ENCODE results near the gene DGKA. TPM values are rescaled to one million over a fixed set of nuclear protein-coding genes. Genes with fewer than 3 reads are reported as not detected.
"Not testable (repeated sequence)": the region's sequence is repeated elsewhere in the genome, so short reads cannot be mapped to it uniquely, and the experiment has no call there.

Gene DGKA
- total RNA-seq, 1 donor from 2014 or later, result 18.8 TPM

DNA sequence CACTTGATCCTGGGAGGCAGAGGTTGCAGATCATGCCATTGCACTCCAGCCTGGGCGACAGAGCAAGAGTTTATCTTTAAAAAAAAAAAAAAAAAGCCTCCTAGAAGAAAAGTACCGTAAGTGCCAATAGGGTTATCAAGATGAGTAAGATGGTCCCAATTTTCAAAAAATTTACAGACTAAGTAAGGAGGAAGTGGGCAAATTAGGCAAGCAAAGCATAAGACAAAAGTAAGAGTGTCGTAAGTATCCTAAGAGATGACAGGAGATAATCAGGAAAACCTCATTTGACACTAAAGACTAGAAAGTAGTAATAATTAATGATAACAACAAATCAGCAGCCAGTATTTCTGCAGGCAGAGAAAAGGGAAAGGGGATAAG is 15.5 kb upstream of the DGKA start:
- no peak for DNase-seq (ENCODE audit: low read depth, low spot score)
- no peaks in the 10 kb centered on the region for H3K27me3 Mint-ChIP-seq (ENCODE audit: low read depth)
- no peaks in the 10 kb centered on the region for H3K4me1 Mint-ChIP-seq
- no peak overlapping the region for H3K27ac Mint-ChIP-seq (ENCODE audit: unreplicated experiment)
- H3K9me3 Mint-ChIP-seq, result no peaks in the 10 kb centered on the region
- no peak overlapping the region for H3K4me3 Mint-ChIP-seq
- no peak for TF ChIP-seq CTCF (conservative IDR thresholded peaks at IDR 0.05)
- peaks cover 2% of the 10 kb centered on the region for H3K36me3 Mint-ChIP-seq (ENCODE audit: low read depth)

GRCh38 chr12:55919032-55919431 is 11.9 kb upstream of the DGKA start:
- H3K27me3 Mint-ChIP-seq (ENCODE audit: low read depth); DNase-seq (ENCODE audit: low read depth, low spot score); H3K4me3 Mint-ChIP-seq; H3K36me3 Mint-ChIP-seq (ENCODE audit: low read depth); H3K4me1 Mint-ChIP-seq; H3K9me3 Mint-ChIP-seq; H3K27ac Mint-ChIP-seq (ENCODE audit: unreplicated experiment): not testable (repeated sequence)

DNA sequence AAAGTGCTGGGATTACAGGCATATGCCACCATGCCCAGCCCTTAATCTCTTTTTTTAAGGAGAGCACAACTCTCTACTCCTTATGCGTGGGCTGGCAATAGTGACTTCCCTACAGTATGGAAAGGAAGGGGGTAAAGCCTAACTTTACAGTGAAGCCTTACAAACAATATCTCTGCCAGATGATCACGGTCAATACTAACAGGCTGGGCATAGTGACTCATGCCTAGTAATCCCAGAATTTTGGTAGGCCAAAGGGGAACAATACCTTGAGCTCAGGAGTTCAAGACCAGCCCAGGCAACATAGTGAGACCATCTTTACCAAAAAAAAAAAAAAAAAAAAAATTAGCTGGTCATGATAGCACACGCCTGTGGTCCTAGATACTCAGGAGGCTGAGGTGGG is 8.8 kb upstream of the DGKA start:
- H3K4me1 Mint-ChIP-seq, result peaks cover 25% of the 10 kb centered on the region
- no peaks in the 10 kb centered on the region for H3K27me3 Mint-ChIP-seq (ENCODE audit: low read depth)
- no peaks in the 10 kb centered on the region for H3K36me3 Mint-ChIP-seq (ENCODE audit: low read depth)
- no peak for TF ChIP-seq CTCF (conservative IDR thresholded peaks at IDR 0.05)
- DNase-seq (ENCODE audit: low read depth, low spot score), result no peak
- no peak overlapping the region for H3K4me3 Mint-ChIP-seq
- no peaks in the 10 kb centered on the region for H3K9me3 Mint-ChIP-seq
- no peak overlapping the region for H3K27ac Mint-ChIP-seq (ENCODE audit: unreplicated experiment)

GRCh38 chr12:55923648-55924047 is 7.3 kb upstream of the DGKA start:
- not testable (repeated sequence) for H3K9me3 Mint-ChIP-seq; H3K27ac Mint-ChIP-seq (ENCODE audit: unreplicated experiment); H3K27me3 Mint-ChIP-seq (ENCODE audit: low read depth); H3K36me3 Mint-ChIP-seq (ENCODE audit: low read depth); DNase-seq (ENCODE audit: low read depth, low spot score)
- H3K4me3 Mint-ChIP-seq, result peak overlapping the region; percentile 35
- H3K4me1 Mint-ChIP-seq, result peaks cover 33% of the 10 kb centered on the region

DNA sequence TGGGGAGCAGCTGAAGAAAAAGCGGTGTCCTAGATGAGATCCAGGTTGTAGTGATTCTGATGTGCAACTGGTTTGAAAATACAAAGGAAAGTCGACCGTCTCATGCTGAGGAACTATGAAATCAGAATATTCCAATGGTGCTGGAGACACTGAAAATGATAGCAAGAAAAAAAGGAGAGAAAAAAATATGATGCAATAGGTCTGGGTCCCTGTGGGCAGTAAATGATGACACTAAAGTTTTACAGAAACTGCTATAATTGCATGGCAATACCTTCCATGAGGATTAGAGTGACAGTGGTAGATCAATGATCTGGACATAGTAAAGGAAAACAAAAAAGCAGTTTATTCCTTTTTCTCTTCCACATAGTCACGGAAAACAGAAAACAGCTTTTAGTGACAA is 5.6 kb upstream of the DGKA start:
- H3K36me3 Mint-ChIP-seq (ENCODE audit: low read depth), result no peaks in the 10 kb centered on the region
- H3K27ac Mint-ChIP-seq (ENCODE audit: unreplicated experiment), result no peak overlapping the region
- H3K9me3 Mint-ChIP-seq, result no peaks in the 10 kb centered on the region
- H3K4me1 Mint-ChIP-seq, result peaks cover 46% of the 10 kb centered on the region
- no peak for DNase-seq (ENCODE audit: low read depth, low spot score)
- no peaks in the 10 kb centered on the region for H3K27me3 Mint-ChIP-seq (ENCODE audit: low read depth)
- peak overlapping the region; percentile 96 for H3K4me3 Mint-ChIP-seq
- no peak for TF ChIP-seq CTCF (conservative IDR thresholded peaks at IDR 0.05)

- no peaks in the 10 kb centered on the region for H3K36me3 Mint-ChIP-seq (ENCODE audit: low read depth)
- no peaks in the 10 kb centered on the region for H3K9me3 Mint-ChIP-seq
- peak overlapping the region; percentile 86 for H3K27ac Mint-ChIP-seq (ENCODE audit: unreplicated experiment)
- H3K27me3 Mint-ChIP-seq (ENCODE audit: low read depth), result peaks cover 4% of the 10 kb centered on the region
- no peak for DNase-seq (ENCODE audit: low read depth, low spot score)
- no peak for TF ChIP-seq CTCF (conservative IDR thresholded peaks at IDR 0.05)
- H3K4me1 Mint-ChIP-seq, result peaks cover 53% of the 10 kb centered on the region
- H3K4me3 Mint-ChIP-seq, result peak overlapping the region; percentile 96
Measured at GRCh38 chr12:55925870-55926737, 4.9 kb upstream of the DGKA start.

Measured in neural crest cell (in vitro differentiated cells).